Naive thymus-derived CD4-positive, alpha-beta T cell (primary cell): ENCODE data around the gene FBXL17. TPM values are rescaled to one million over a fixed set of nuclear protein-coding genes. Genes with fewer than 3 reads are reported as not detected.
A peak's percentile ranks its signal among the peaks of the same experiment; 100 is the strongest.

ENCODE experiments used
- ATAC-seq: fragments of 150-1000 bp; cut with Tn5 transposase; 2 replicates; pipeline ENCODE4 v1.10.0; 2021; ENCODE audit warnings: mild to moderate bottlenecking, moderate library complexity
- CTCF ChIA-PET: fragments of 350-600 bp; sonication (Branson Sonifier 250); formaldehyde crosslinking; loops from one replicate; lab custom pipeline; 2021; ENCODE audit warnings: antibody characterized with exemption; lab: Charles Lee
- POLR2A ChIA-PET: fragments of 350-600 bp; sonication (Branson Sonifier 250); formaldehyde crosslinking; loops from one replicate; lab custom pipeline; 2021; ENCODE audit warnings: antibody characterized with exemption, inconsistent platforms; lab: Charles Lee
- DNase-seq, 9 donors: peaks; one replicate each; pipeline versions ENCODE4 v3.0.0 to v3.0.0-alpha.2; 2020 to 2022; ENCODE audit warnings: mixed read lengths in 1 of 9
- H3K27ac ChIP-seq: one replicate; pipeline ENCODE4 v1.7.0; 2013; ENCODE audit warnings: mild to moderate bottlenecking, low read depth, low read length, moderate library complexity
- H3K27me3 ChIP-seq, 2 donors: one replicate each; pipeline ENCODE4 v1.7.0; 2013; ENCODE audit warnings: low read length in 2 of 2, mild to moderate bottlenecking in 2 of 2, moderate library complexity in 2 of 2; ENCODE audit not compliant: control insufficient read depth in 2 of 2, insufficient read depth in 2 of 2
- H3K36me3 ChIP-seq, 3 experiments: 1 replicate in 2 of 3; 2 replicates in 1 of 3; pipeline ENCODE4 v1.7.0; 2013; ENCODE audit warnings: low read length in 3 of 3, mild to moderate bottlenecking in 3 of 3, moderate library complexity in 1 of 3; ENCODE audit not compliant: insufficient read depth in 3 of 3, control insufficient read depth in 2 of 3
- H3K4me1 ChIP-seq, 2 donors: one replicate each; pipeline ENCODE4 v1.7.0; 2013; ENCODE audit warnings: low read length in 2 of 2, mild to moderate bottlenecking in 2 of 2, moderate library complexity in 1 of 2; ENCODE audit not compliant: control insufficient read depth in 2 of 2, insufficient read depth in 2 of 2
- H3K4me3 ChIP-seq: 2 replicates; pipeline ENCODE4 v1.7.0; 2013; ENCODE audit warnings: mild to moderate bottlenecking, low read length
- H3K9me3 ChIP-seq, 3 experiments: 1 replicate in 2 of 3; 2 replicates in 1 of 3; pipeline ENCODE4 v1.7.0; 2013; ENCODE audit warnings: low read length in 3 of 3; ENCODE audit not compliant: control insufficient read depth in 2 of 3
- H3K27ac Mint-ChIP-seq, 9 donors: one replicate each; pipeline ENCODE4 v1.8.0; 2020 to 2022; ENCODE audit warnings: mixed read lengths in 9 of 9, mild to moderate bottlenecking in 8 of 9, moderate library complexity in 5 of 9, inconsistent platforms in 2 of 9
- H3K27me3 Mint-ChIP-seq, 5 donors: one replicate each; pipeline ENCODE4 v1.8.0; 2021 to 2022; ENCODE audit warnings: mixed read lengths in 5 of 5, mild to moderate bottlenecking in 1 of 5
- H3K36me3 Mint-ChIP-seq, 5 donors: one replicate each; pipeline ENCODE4 v1.8.0; 2020 to 2022; ENCODE audit warnings: mixed read lengths in 5 of 5, mild to moderate bottlenecking in 3 of 5, inconsistent platforms in 1 of 5
- H3K4me1 Mint-ChIP-seq, 7 donors: one replicate each; pipeline ENCODE4 v1.8.0; 2020 to 2022; ENCODE audit warnings: mixed read lengths in 7 of 7, mild to moderate bottlenecking in 3 of 7, inconsistent platforms in 1 of 7
- H3K4me3 Mint-ChIP-seq, 10 donors: one replicate each; pipeline ENCODE4 v1.8.0; 2020 to 2022; ENCODE audit warnings: mild to moderate bottlenecking in 10 of 10, mixed read lengths in 10 of 10, moderate library complexity in 6 of 10, inconsistent platforms in 2 of 10
- H3K9me3 Mint-ChIP-seq, 11 donors: one replicate each; pipeline ENCODE4 v1.8.0; 2020 to 2022; ENCODE audit warnings: mixed read lengths in 11 of 11, mild to moderate bottlenecking in 4 of 11, inconsistent platforms in 1 of 11, moderate library complexity in 1 of 11
- intact Hi-C, 2 donors: fragments of 100-400 bp; cut with micrococcal nuclease; formaldehyde crosslinking; loops; one replicate each; pipeline ENCODE4 v1.15.1; 2023
- polyA plus RNA-seq, 2 donors: library from polyadenylated mRNA; unstranded; fragments of 300-500 nt; fragmentation: Illumina TruSeq; gene quantifications; one replicate each; pipeline ENCODE4 v1.2.3, GENCODE V29; 2021
- total RNA-seq, 6 experiments: library from RNA in 5 of 6; stranded (reverse) in 5 of 6; gene quantifications; 1 replicate in 5 of 6; 2 replicates in 1 of 6; pipeline ENCODE4 v1.2.3 and lab custom pipeline; 2021 to 2026

The FBXL17 gene
- total and polyA plus RNA-seq, 7 experiments from 2014 or later: 4.4 to 28.4 (median 19.6) TPM

DNA sequence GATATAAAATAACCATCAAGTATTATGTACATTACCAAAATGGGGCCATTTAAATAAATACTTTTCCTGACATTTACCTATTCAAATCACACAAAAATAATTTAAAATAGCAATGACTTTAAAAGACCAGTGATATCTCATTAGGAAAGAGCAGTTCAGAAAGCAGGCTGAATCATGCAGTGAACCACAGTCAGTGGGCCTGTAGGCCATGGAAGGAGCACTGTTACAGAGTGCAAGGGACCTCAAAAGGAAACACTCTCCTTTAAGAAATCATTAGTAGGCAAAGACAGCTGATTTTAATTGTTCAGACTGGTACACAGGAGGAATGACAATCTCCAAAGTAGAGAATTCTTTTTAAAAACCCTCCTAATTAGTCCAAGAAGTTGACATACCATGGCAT lies 427.6 kb downstream of the FBXL17 start:
- no peak for DNase-seq
- intact Hi-C loops: no loop called here
- Histone ChIP-seq H3K27me3 (no peaks in the 10 kb centered on the region), H3K4me1 (peaks cover 0 to 3% of the 10 kb centered on the region in 2 donors), H3K27ac (no peak overlapping the region), H3K36me3 (no peaks in the 10 kb centered on the region), H3K9me3 (no peaks in the 10 kb centered on the region), H3K4me3 (no peak overlapping the region)
- ATAC-seq: no peak
- POLR2A ChIA-PET: no interaction called here
- peak overlapping the region in 1 of 9 donors; percentile 30 for H3K27ac Mint-ChIP-seq
- CTCF ChIA-PET: no interaction called here
- peaks cover 16 to 89% (median 49%) of the 10 kb centered on the region in 7 donors for H3K4me1 Mint-ChIP-seq
- H3K9me3 Mint-ChIP-seq: peaks cover 0 to 2% (median 0%) of the 10 kb centered on the region in 11 donors
- H3K36me3 Mint-ChIP-seq: peaks cover 0 to 13% (median 5%) of the 10 kb centered on the region in 5 donors
- H3K4me3 Mint-ChIP-seq: no peak overlapping the region
- no peaks in the 10 kb centered on the region for H3K27me3 Mint-ChIP-seq

DNA sequence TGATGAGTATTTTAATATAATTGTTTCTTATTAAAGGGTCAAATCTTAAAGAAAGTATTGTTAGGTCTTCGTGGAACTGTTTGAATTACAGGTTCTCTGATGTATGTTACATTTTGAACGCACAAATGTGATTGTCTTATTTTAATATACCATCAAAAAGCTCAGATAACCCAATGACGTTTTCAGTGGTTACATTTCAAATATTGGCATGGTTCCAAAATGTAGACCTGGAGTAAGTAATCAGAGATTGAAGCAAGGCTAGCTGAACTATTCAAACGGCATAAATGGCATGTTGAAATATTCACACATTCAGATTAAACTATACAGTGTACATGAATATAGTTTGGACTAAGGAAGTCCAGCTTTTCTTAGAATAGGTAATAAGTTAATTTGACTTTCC lies 429.4 kb downstream of the FBXL17 start:
- Mint-ChIP-seq H3K4me3 (no peak overlapping the region), H3K9me3 (peaks cover 0 to 2% (median 0%) of the 10 kb centered on the region in 11 donors), H3K27me3 (no peaks in the 10 kb centered on the region), H3K36me3 (peaks cover 0 to 13% (median 6%) of the 10 kb centered on the region in 5 donors), H3K27ac (no peak overlapping the region), H3K4me1 (peaks cover 21 to 81% (median 49%) of the 10 kb centered on the region in 7 donors)
- H3K36me3 ChIP-seq: no peaks in the 10 kb centered on the region
- peaks cover 0 to 8% of the 10 kb centered on the region in 2 donors for H3K4me1 ChIP-seq
- intact Hi-C loops: no loop called here
- H3K27ac ChIP-seq: no peak overlapping the region
- ATAC-seq (no peak), DNase-seq (no peak)
- H3K4me3 ChIP-seq: no peak overlapping the region
- no peaks in the 10 kb centered on the region for H3K27me3 ChIP-seq
- ChIA-PET CTCF (no interaction called here), POLR2A (no interaction called here)
- no peaks in the 10 kb centered on the region for H3K9me3 ChIP-seq

DNA sequence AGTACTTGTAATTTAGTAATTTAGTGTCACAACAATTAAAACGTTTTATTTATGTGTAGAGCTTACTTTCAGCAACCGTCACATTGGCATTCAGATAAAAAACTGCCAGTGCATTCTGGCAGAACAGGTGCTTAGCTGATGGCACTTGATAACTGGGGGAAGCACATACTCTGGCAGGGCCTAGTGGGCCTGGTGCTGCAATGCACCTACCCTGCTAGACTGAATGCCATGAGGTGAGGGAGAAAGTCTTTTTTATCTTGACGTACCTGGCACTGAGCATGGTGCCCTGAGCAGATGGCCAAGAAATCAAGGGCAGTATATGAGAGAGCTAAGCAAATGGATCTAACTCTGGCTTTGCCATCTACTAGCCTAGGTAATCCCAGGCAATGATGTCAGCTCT lies 430.6 kb downstream of the FBXL17 start:
- intact Hi-C loops: no loop called here
- H3K4me3 Mint-ChIP-seq: peak overlapping the region in 1 of 10 donors; percentile 26
- ChIA-PET POLR2A (no interaction called here), CTCF (no interaction called here)
- Histone ChIP-seq H3K9me3 (no peaks in the 10 kb centered on the region), H3K27me3 (no peaks in the 10 kb centered on the region), H3K27ac (no peak overlapping the region), H3K4me3 (no peak overlapping the region), H3K4me1 (peaks cover 0 to 8% of the 10 kb centered on the region in 2 donors), H3K36me3 (no peaks in the 10 kb centered on the region)
- peaks cover 0 to 3% (median 0%) of the 10 kb centered on the region in 11 donors for H3K9me3 Mint-ChIP-seq
- DNase-seq (no peak), ATAC-seq (no peak)
- H3K4me1 Mint-ChIP-seq: peaks cover 18 to 70% (median 41%) of the 10 kb centered on the region in 7 donors
- H3K27ac Mint-ChIP-seq: peak overlapping the region in 4 of 9 donors; percentile 18 to 83 (median 24)
- H3K36me3 Mint-ChIP-seq: peaks cover 0 to 17% (median 10%) of the 10 kb centered on the region in 5 donors
- no peaks in the 10 kb centered on the region for H3K27me3 Mint-ChIP-seq

DNA sequence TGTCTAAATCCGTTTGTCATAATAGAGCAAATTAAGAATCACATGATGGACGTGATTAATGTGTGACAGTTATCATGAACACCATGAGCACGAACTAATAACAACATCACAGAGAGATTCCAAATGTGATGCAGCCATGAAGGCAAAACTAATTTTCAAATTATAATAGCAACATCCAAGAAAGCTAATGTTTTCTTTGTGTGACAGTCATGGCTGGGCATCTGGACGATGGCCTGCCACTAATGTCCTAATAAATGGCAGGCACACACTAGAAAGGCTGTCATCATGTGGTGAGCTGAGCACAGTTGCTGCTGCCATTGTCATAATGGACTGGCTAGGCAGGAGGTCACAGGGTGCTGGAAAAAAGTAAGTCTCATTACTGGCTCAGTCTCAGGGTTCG lies 431.1 kb downstream of the FBXL17 start:
- POLR2A ChIA-PET: no interaction called here
- H3K4me3 ChIP-seq: no peak overlapping the region
- DNase-seq: no peak
- Mint-ChIP-seq H3K4me3 (no peak overlapping the region), H3K9me3 (peaks cover 0 to 3% (median 0%) of the 10 kb centered on the region in 11 donors), H3K36me3 (peaks cover 0 to 17% (median 11%) of the 10 kb centered on the region in 5 donors), H3K27me3 (no peaks in the 10 kb centered on the region), H3K4me1 (peaks cover 18 to 64% (median 36%) of the 10 kb centered on the region in 7 donors), H3K27ac (peak overlapping the region in 4 of 9 donors; percentile 18 to 53 (median 24))
- H3K9me3 ChIP-seq: no peaks in the 10 kb centered on the region
- no peak for ATAC-seq
- H3K4me1 ChIP-seq: peaks cover 0 to 8% of the 10 kb centered on the region in 2 donors
- H3K27ac ChIP-seq: no peak overlapping the region
- H3K36me3 ChIP-seq: no peaks in the 10 kb centered on the region
- intact Hi-C loops: no loop called here
- no peaks in the 10 kb centered on the region for H3K27me3 ChIP-seq
- CTCF ChIA-PET: no interaction called here

DNA sequence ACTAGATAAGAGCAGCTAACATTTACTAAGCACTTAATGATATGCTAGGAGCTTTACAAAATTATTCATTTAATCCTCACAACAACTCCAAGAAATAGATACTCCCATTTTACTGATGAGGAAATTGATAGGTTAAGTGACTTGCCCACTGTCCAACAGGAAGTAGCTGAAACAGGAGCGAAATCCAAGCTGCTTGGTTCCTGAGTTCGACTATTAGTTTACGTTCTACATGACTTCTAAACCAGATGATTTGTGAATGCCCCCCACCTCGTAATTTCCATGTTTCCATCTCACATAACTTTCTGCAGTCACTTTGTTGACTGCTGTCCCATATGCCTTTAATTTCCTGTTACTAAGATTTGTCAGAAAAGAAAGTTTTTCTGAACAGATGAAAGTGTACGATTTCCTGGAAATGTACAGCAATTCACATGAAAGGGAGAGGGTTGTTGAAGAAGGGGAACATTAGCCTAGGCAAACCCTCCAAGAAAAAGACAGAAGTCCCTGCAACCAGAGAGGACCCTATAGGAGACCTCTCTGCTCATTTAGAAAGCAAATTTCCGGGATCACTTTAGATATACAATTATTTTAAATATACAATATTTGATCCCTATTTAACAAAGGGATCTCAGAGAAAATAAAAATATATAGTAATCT lies 432.1 kb downstream of the FBXL17 start:
- Mint-ChIP-seq H3K27ac (peak overlapping the region in 7 of 9 donors; percentile 33 to 85 (median 72)), H3K27me3 (no peaks in the 10 kb centered on the region), H3K36me3 (peaks cover 0 to 24% (median 18%) of the 10 kb centered on the region in 5 donors), H3K9me3 (peaks cover 0 to 3% (median 0%) of the 10 kb centered on the region in 11 donors), H3K4me3 (peak overlapping the region; percentile 5 to 84 (median 66)), H3K4me1 (peaks cover 18 to 56% (median 33%) of the 10 kb centered on the region in 7 donors)
- DNase-seq (no peak), ATAC-seq (no peak)
- no peaks in the 10 kb centered on the region for H3K27me3 ChIP-seq
- ChIA-PET POLR2A (no interaction called here), CTCF (no interaction called here)
- no peaks in the 10 kb centered on the region for H3K36me3 ChIP-seq
- no peaks in the 10 kb centered on the region for H3K9me3 ChIP-seq
- H3K4me1 ChIP-seq: peaks cover 0 to 8% of the 10 kb centered on the region in 2 donors
- H3K27ac ChIP-seq: no peak overlapping the region
- intact Hi-C loops: no loop called here
- no peak overlapping the region for H3K4me3 ChIP-seq

DNA sequence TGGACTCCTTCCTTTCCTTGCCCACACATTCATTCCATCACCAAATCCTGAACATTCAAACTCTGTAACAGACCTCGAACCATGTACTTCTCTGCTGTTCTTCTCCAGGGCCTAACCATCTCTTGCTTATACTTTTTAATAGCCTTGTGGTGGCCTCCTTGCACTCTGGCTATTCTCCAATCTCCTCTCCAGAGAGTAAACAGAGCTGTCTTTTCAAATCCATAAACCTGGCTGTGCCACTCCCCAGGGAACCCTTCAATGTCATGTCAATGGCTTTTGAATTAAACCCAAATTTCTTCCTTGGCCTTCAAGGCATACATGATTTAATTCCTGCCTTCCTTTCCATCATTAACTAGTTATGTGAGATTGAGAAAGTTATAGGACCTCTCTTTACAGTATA lies 433.5 kb downstream of the FBXL17 start:
- no peak overlapping the region for H3K27ac Mint-ChIP-seq
- H3K27me3 Mint-ChIP-seq: no peaks in the 10 kb centered on the region
- peaks cover 0 to 3% (median 0%) of the 10 kb centered on the region in 11 donors for H3K9me3 Mint-ChIP-seq
- ChIA-PET CTCF (interaction anchor here (0.6 kb wide), 1 partner anchor 21 kb away, joined by 3 read pairs; no protein-coding TSS in a partner anchor), POLR2A (no interaction called here)
- Histone ChIP-seq H3K36me3 (no peaks in the 10 kb centered on the region), H3K4me3 (no peak overlapping the region), H3K4me1 (peaks cover 0 to 8% of the 10 kb centered on the region in 2 donors), H3K27ac (no peak overlapping the region), H3K9me3 (no peaks in the 10 kb centered on the region), H3K27me3 (no peaks in the 10 kb centered on the region)
- intact Hi-C loops: no loop called here
- peaks cover 0 to 20% (median 14%) of the 10 kb centered on the region in 5 donors for H3K36me3 Mint-ChIP-seq
- ATAC-seq (no peak), DNase-seq (no peak)
- H3K4me1 Mint-ChIP-seq: peaks cover 18 to 44% (median 29%) of the 10 kb centered on the region in 7 donors
- no peak overlapping the region for H3K4me3 Mint-ChIP-seq
